Fibroblast of pulmonary artery (primary cell): ENCODE measurements around the gene ZFYVE19.

ENCODE experiments used
- DNase-seq: peaks from one replicate; pipeline ENCODE4 v3.0.0-alpha.2; 2010; ENCODE audit warnings: low read depth
- H3K4me3 ChIP-seq: replicated peaks from 2 replicates; pipeline ENCODE4 v1.5.1; 2011; ENCODE audit warnings: low read depth, mild to moderate bottlenecking, control low read depth, low read length, moderate library complexity
- TF ChIP-seq, protein P1 (sequence below): IDR thresholded peaks from 2 replicates; pipeline ENCODE4 v1.5.1; 2011; ENCODE audit warnings: mild to moderate bottlenecking, control low read depth, low read length, inconsistent platforms; ENCODE audit errors: missing control alignments

ZFYVE19 gene

DNA sequence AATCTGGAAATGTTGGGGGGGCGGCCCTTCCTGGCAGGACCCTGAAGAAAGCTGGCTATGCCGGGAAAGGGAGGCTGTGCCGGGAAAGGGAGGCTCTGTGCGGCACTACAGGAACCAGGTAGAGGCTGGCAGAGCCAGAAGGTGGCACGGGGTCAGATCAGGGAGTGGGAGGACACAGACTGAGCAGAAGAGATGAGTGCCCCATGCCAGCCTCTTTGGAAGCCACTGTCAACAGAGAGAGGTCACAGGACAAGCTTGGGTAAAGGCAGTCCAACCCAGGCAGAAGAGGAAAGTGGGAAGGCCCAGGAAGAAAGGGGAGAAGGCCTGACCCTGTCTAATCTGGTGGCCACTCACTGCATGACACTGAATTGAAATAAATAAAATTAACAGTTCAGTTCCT, 35.6 kb upstream of the ZFYVE19 start:
- TF ChIP-seq, protein P1, sequence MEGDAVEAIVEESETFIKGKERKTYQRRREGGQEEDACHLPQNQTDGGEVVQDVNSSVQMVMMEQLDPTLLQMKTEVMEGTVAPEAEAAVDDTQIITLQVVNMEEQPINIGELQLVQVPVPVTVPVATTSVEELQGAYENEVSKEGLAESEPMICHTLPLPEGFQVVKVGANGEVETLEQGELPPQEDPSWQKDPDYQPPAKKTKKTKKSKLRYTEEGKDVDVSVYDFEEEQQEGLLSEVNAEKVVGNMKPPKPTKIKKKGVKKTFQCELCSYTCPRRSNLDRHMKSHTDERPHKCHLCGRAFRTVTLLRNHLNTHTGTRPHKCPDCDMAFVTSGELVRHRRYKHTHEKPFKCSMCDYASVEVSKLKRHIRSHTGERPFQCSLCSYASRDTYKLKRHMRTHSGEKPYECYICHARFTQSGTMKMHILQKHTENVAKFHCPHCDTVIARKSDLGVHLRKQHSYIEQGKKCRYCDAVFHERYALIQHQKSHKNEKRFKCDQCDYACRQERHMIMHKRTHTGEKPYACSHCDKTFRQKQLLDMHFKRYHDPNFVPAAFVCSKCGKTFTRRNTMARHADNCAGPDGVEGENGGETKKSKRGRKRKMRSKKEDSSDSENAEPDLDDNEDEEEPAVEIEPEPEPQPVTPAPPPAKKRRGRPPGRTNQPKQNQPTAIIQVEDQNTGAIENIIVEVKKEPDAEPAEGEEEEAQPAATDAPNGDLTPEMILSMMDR = no peak
- DNase-seq = no peak
- H3K4me3 ChIP-seq = no peak overlapping the region

DNA sequence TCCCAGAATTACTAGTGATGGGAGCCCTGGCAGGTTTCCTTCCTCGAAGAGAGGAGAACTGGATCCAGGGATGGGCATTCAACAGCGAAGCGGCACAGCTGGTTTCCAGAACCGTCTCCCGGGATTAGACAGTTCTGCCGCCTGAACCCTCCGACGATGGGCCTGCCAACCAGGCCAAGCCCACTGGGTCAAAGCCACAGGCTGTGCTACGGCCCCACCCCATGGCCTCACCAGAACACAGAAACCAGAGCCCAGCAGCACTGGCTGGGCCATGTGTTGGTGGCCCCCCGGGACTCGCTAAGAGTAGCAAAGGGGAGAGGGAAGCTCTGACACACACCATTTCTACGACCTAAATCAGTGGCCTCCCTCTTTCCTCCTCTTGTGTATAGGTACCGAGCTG, 34.9 kb upstream of the ZFYVE19 start:
- H3K4me3 ChIP-seq = no peak overlapping the region
- DNase-seq = no peak
- TF ChIP-seq, protein P1 = no peak

DNA sequence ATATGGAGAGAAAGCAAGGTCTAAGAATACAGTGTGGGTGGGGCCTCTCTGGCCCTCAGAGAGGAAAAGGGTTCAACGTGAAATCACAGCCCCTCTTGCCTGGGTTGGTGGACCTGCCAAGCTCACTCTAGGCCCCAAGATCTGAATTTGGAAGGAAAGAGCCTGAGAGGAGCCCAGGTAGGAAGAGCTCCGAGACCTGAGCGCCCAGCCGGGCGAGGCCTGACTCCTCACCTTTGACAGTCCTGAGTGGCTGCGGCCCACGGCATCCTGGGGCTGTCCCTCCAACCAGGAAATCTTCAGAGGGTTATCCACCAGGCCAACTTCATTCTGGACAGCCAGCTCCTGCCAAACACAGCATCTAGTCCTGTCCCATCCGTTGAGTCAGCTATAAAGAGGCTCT, 33.4 kb upstream of the ZFYVE19 start:
- TF ChIP-seq, protein P1 = no peak
- H3K4me3 ChIP-seq = no peak overlapping the region
- no peak for DNase-seq

DNA sequence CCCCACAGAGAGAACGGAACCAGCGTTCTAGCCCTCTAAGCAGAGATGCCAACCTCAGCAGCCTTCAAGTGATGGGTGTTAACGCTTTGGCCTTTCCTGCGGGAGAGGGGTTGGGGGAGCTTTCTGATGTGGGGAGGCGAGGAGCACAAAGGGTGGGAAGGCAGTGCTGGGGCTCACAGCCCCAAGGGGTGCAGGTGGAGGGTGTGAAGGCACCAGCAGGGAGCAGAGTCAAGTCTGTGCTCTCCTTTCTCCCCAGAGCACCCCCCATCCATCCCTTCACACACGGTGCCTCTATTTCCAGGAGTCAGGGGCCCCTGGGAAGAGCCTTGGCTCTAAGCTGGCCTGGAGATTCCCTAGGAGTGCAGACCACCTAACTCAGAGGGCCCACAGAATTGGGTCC, 33.0 kb upstream of the ZFYVE19 start:
- no peak for DNase-seq
- H3K4me3 ChIP-seq = no peak overlapping the region
- TF ChIP-seq, protein P1 = no peak

DNA sequence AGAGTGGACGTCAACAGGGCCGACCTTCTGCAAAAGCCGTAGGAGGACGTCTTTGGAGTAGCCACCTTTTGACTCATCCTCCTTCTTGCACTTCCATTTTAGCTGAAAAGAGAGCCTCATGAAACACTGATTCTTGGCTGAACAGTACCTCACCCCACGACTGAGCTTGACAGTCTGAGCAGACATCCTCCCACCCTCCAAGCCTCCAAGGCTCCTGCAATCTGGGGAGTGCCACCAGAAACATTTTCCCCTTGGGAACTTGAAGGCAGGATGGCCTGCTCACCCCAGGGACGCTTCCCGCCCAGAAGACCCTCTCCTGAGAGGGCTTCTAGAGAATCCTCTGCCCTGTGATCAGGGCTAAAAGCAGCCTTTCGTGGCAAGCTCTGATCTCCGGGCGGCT, 31.9 kb upstream of the ZFYVE19 start:
- TF ChIP-seq, protein P1 = no peak
- DNase-seq = no peak
- H3K4me3 ChIP-seq = no peak overlapping the region

DNA sequence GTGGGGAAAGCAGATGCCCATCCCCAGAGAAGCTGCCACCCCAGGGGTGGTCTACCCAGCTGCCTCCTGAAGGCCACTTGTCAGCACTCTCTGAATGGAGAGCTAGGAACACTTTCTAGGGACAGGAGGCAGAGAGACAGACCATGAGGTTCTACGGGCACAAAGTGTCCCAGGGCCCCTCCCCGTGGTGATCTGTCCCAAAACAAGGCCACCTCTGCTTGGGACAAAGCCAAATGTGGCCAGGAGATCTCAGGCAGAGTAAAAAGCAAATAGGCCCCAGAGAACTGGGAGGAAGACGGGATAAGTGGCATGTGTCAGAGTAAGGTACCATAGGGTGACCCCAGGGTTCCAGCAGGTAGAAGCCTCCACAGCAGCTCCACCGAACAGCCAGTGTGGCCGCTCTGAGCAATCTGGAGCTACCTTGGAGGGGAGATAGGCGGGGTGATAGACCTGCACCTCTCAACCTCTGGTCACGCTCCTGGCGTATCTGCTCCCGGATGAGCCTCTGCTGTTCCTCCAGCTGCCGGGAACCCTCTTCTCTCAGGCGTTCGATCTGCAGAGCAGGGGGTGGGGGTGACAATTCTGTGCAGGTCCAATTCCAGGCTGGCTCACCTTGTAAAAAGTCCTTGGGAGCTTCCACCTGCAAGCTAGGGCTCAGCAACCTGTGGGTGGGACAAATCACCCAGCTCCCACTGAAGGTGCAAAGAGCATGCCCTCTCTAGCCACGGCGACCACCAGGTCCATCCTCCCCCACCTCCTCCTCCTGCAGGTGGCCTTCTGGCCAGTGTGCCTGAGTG, 31.0 kb upstream of the ZFYVE19 start:
- TF ChIP-seq, protein P1 = no peak

DNA sequence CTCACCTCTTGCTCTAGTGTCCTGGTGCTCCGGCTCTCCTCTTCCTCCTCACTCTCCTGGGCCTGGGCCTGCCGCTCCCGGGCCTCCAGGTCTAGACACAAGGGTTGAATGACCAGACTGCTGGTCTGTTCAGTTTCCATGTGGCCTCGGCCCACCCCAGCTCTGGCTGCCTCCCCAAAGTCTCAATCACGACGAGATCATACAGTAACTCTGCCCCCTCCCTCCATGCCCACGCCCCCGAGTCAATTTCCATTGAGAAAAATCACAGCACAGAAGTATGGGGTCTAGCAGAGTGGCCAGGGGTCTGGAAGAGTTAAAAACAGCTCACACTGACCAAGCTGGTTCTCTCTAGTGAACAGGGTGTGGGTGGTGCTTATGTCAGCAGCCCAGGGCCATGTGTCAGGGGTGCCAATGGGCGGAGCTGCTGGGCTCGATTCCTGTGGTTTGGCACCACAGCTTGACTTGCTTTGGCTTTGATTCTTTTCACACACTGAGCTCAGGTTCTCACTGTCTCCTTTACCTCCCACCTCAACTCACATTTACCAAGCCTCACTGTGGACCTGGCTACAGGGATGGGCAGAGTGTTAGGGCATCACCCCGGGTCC, 30.2 kb upstream of the ZFYVE19 start:
- DNase-seq = peak; percentile 42
- TF ChIP-seq, protein P1 = no peak
- no peak overlapping the region for H3K4me3 ChIP-seq

More for the DNA sequence above, 31.0 kb upstream of the ZFYVE19 start:
- DNase-seq = no peak
- no peak overlapping the region for H3K4me3 ChIP-seq
